HG03064 (cell line): ENCODE data around the gene SURF4.
A peak's percentile ranks its signal among the peaks of the same experiment; 100 is the strongest.

ENCODE experiments used
- ATAC-seq: cut with Tn5 transposase; IDR thresholded peaks from one replicate; pipeline ENCODE4 v1.9.1; 2021; ENCODE audit warnings: low read depth; ENCODE audit not compliant: unreplicated experiment

Gene SURF4

GRCh38 chr9:133356391-133357091 is 19.3 kb downstream of the SURF4 start, which contains the start of the genes SURF1 and SURF2:
SURF1 (minus strand) TSS chr9:133356487; CDS start chr9:133356453, 34 bp downstream.
SURF2 (plus strand) TSS chr9:133356550; CDS start chr9:133356593, 43 bp downstream.
- no peak for ATAC-seq

DNA sequence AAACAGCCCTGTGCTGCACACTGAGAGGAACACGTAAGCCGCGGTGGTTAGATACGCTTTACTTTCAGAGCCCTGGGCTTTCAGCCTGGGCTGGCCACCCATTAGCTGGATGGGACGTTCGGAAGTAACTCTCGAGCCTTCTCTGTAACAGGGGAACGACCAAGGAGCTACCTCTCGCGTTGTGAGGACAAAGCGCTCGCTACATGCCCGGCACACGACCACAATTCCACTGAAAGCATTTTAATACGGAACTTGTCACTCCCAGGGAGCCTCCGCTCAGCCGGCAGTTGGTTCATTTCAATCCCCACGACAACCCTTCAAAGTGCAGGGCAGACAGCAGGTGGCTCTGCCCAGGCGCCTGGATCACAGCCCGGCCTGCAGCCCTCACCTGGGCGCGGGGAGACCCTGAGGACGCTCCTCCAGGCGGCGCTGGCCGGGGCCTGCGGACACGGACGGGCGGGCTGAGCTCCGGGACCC is 19.9 kb downstream of the SURF4 start:
- no peak for ATAC-seq

DNA sequence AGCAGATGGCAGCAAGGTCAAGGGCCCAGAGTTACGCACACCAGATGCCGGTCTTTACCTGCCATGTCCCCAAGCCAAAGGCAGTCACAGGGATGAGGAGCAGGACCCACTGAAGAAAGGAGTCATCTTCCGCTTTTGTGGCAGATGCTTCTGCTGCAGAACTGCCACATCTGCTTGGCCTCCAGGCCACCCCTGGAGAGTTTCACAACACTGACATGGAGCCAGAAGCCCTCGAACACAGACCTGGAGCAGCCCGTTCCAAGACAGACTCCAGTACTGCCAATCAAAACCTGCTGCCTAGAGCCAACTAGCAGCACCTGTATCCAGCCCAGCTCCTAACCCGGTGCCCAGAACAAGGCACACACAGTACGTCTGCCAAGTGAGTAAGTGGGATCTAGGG is 21.1 kb downstream of the SURF4 start:
- ATAC-seq: no peak

GRCh38 chr9:133353548-133353947 is 22.3 kb downstream of the SURF4 start:
- ATAC-seq: no peak

DNA sequence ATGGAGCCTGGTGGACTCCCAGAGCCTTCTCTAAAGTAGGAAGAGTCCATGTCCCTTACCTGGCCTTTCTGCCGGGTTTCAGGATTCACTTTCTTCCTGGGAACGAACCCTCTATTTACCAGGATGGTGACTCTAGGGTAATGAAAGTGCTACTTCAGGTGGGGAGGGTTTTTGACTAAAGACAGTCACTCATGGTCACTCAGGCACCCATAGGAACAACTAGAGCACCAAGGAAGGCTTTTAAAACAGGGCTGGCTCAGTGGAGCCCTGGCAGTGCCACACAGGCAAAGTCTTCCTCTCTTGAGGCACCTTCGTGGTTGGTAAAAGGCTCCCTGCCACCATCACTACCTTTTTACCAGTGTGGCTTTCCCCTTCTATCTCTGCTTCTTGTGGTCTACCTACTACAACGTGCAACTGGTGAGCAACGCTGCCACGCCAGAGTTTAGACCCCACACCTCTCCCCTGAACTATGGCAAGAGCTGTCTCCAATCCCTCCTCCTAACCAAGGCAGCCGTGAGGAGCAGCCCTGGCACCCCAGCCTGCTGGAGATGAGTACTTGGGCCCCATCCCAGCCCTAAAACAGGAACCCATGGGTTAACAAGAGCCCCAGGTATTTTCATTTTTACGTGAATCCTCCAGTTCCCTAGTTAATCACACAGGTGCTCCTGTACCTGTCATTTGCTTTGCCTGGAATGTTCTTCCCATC is 23.1 kb downstream of the SURF4 start:
- ATAC-seq: no peak

DNA sequence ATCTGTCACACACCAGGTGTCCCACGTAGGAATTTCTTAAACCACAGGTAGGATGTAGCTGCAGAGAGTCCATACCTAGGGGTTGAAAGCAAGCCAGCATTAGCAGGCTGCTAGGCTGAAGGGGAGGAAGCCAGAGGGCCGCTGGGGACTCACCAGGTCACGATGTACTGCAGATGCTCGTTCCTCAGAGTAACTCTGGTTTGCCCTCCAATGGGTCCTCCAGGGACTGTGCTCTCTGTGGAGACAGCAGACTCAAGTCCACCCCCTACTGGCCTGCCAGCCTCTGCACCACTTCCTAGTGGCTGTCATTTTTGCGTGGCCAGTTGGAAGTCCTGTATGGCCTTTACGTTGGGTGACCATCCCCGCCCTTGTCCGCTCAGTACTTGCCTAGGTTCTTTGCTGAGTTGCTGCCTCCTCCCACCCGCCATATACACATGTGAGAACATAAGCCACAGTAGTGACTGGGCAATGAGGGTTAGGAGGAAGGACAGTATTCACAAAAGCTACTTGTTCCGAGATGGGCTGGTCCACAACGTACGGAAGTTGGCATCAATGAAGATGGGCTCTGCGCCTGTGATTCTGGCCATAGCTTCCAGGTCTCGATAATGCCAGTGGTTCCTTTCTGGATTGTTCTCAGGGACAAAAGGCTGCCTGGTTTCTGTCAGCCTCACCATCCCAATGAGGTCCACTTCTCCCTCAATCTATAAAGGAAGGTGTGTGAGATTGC is 23.8 kb downstream of the SURF4 start:
- no peak for ATAC-seq

DNA sequence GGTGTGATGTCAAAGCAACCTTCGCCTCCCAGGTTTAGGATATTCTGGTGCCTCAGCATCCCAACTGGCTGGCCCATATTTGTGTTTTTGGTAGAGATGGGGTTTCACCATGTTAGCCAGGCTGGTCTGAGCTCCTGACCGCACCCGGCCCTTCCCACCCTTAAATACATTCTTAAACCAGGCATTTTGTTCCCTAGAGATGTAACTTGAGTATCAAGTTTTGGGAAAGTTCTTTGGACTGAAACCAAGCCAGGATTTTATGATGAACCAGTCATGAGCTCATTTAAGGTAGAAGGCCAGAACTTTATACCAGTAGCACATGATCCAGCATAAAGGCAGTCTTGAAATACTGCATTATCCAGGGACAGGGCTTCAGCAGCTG is 24.3 kb downstream of the SURF4 start:
- ATAC-seq: no peak

DNA sequence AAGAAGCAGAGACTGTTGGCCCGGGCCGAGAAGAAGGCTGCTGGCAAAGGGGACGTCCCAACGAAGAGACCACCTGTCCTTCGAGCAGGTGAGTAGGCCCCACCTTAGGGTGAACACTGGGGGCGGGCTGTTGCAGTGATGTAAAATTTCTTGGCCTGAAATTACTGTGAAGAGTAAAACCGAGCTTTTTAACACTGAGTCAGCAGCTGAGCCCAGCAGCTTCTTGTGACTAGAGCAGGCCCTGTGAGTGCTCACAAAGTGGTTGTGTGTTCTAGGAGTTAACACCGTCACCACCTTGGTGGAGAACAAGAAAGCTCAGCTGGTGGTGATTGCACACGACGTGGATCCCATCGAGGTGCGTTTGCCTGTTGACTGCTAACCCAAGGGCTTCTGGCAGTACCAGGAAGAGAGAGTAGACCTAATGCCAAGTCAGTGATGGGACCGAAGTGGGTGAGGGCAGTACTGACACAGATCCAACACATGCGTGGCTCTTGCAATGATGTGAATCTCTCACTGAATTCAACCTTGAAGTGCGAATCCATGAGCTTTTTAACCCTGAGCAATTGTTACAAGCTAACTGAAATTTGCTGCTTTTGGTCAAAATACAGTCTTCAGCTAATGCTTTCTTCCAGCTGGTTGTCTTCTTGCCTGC is 25.8 kb downstream of the SURF4 start:
- no peak for ATAC-seq

GRCh38 chr9:133348718-133349573 is 26.9 kb downstream of the SURF4 start:
- peak; percentile 2 for ATAC-seq

DNA sequence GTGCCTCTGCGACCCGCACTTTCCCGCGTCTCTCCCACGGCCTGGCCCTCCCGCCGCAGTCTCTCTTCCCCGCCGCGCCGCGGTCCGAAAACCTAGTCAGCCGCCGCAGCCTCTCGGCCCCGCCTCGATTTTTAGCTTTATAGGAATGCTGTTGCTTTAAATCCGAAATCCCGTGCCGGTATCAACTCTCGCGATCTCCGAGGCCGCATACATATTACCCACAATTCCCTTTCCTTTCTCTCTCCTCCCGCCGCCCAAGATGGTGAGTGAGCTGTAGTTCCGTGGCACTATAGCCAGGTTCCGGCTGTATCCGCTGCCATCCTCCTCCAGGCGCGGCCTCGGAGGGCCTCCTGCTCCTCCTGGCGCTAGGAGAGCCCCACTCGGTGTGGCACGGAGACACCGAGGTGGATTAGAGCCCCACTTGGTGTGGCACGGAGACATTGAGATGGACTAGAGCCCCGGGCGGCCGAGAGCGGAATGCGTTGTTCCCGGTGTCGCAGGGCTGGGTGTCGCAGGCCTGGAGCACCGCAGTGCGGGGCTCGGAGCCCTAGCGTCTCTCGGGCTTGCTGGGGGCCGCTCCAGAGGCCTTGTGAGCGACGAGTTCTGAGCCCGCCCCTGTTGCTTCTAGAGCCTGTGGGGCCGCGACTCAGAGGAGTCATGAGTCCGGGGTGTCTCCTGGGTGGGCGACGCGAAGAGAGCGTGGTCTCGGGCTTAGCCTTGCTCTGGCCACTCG is 27.7 kb downstream of the SURF4 start, which contains the start of the genes MED22 and RPL7A:
MED22 (minus strand) TSS at position 147 of the 733 bp plus-strand sequence. CDS start 1,469 bp downstream, outside the sequence.
RPL7A (plus strand) TSS at position 234 of the 733 bp plus-strand sequence; CDS start at position 260, 26 bp downstream.
- ATAC-seq: peak; percentile 58

- ATAC-seq: peak; percentile 16
Observed at GRCh38 chr9:133347515-133347984, 28.3 kb downstream of the SURF4 start.

GRCh38 chr9:133346021-133346785 is 29.7 kb downstream of the SURF4 start:
- ATAC-seq: no peak

DNA sequence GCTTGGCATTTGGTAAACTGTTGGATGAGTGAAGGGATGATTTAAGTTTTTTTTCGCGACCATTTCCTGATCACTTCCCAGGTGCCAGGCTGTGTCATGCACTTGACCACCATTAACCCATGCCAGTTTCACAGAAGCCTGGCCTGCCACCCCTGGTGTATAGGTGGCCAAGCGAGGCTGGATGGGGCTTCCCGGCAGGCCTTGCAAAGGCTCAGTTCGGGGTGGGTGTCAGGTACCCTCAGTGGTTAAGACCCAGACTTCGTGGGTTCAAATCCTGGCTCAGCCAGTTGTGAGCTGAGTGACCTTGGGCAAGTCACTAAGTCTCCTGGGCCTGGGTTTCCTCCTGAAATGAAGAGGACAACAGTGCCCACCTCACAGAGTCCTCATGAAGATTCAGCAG is 30.3 kb downstream of the SURF4 start:
- no peak for ATAC-seq

GRCh38 chr9:133344979-133345378 is 30.9 kb downstream of the SURF4 start:
- ATAC-seq: no peak

GRCh38 chr9:133344071-133344470 is 31.8 kb downstream of the SURF4 start:
- ATAC-seq: no peak

DNA sequence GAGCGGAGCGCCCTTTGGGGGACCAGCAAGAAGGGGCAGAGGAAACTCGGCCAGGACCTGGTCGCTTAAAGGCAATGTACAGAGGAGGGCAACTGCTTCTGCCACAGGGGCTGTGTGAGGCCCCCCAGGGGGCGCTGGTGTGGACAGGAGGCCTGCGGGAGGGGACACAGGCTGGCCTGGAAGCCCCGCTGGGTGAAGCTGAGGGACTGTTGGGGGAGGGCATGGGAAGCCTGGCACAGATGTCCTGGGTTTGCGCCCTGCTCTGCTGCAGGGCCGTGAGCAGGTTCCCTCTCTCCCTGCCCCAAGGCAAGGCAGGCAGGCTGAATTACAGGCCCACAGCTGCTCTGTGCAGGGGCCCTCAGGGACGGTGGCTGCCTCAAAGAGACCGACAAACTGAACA is 33.3 kb downstream of the SURF4 start:
- no peak for ATAC-seq

DNA sequence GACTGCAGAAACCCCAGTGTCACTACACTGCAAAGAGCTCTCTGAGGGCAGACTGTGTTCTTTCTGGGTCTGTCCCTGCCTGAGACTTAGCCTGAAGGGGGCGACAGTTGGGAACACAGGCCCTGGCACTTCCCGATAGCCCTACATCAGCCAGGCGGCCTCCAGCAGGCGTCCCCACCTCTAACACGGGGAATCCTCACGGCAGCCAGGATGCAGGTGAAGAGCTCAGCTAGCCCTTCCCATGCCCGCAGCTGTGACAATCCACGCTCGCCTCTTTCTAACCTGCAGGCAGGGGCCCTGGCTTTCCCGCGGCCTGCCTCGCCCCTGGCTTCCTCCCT is 33.8 kb downstream of the SURF4 start:
- no peak for ATAC-seq

- ATAC-seq: no peak
Observed at GRCh38 chr9:133341369-133342068, 34.3 kb downstream of the SURF4 start.
